Measurements from ENCODE around the gene RRBP1.

- no peak for TF ChIP-seq TAF1 (IDR thresholded peaks at IDR 0.05; ENCODE audit: borderline replicate concordance, insufficient read depth, low read length)
- TF ChIP-seq POLR2AphosphoS5 (IDR thresholded peaks at IDR 0.05; ENCODE audit: low read depth, low read length), result no peak
- no peak for TF ChIP-seq REST (IDR thresholded peaks at IDR 0.05; ENCODE audit: insufficient read depth in 1 of 2, low read depth in 2 of 2, low read length in 2 of 2)
- TF ChIP-seq SIN3A (IDR thresholded peaks at IDR 0.05; ENCODE audit: borderline replicate concordance, insufficient read depth, low read length), result no peak
Observed at GRCh38 chr20:17576215-17576614, 105.8 kb downstream of the RRBP1 start.
